Measurements from ENCODE around the gene PSMD13. TPM values are rescaled to one million over a fixed set of nuclear protein-coding genes. Genes with fewer than 3 reads are reported as not detected.

PSMD13 gene
- total and polyA plus RNA-seq, 5 donors from 2014 or later, result 99.6 to 276 (median 247) TPM

GRCh38 chr11:196786-197731, 39.7 kb upstream of the PSMD13 start:
- Histone ChIP-seq H3K9me3 (ENCODE audit: control insufficient read depth in 2 of 2, low read length in 2 of 2) (no peaks in the 10 kb centered on the region), H3K27ac (ENCODE audit: insufficient read depth, low read length, poor library complexity, severe bottlenecking) (no peak overlapping the region), H3K36me3 (ENCODE audit: control insufficient read depth, insufficient read depth, low read length) (peaks cover 3% of the 10 kb centered on the region), H3K4me1 (ENCODE audit: control insufficient read depth, insufficient read depth, low read length, poor library complexity, severe bottlenecking) (peaks cover 12% of the 10 kb centered on the region), H3K4me3 (ENCODE audit: low read depth, low read length) (no peak overlapping the region), H3K27me3 (ENCODE audit: control insufficient read depth, insufficient read depth, low read length) (no peaks in the 10 kb centered on the region)
- H3K4me1 Mint-ChIP-seq, result peaks cover 0 to 18% (median 8%) of the 10 kb centered on the region in 4 donors
- H3K36me3 Mint-ChIP-seq, result no peaks in the 10 kb centered on the region
- no peaks in the 10 kb centered on the region for H3K27me3 Mint-ChIP-seq
- H3K4me3 Mint-ChIP-seq, result no peak overlapping the region
- no peak overlapping the region for H3K27ac Mint-ChIP-seq
- DNase-seq, result no peak
- H3K9me3 Mint-ChIP-seq, result no peaks in the 10 kb centered on the region
- ATAC-seq (ENCODE audit: low read depth in 2 of 2), result no peak

GRCh38 chr11:197741-198235, 39.0 kb upstream of the PSMD13 start:
- no peaks in the 10 kb centered on the region for H3K36me3 Mint-ChIP-seq
- Histone ChIP-seq H3K27ac (ENCODE audit: insufficient read depth, low read length, poor library complexity, severe bottlenecking) (no peak overlapping the region), H3K36me3 (ENCODE audit: control insufficient read depth, insufficient read depth, low read length) (peaks cover 3% of the 10 kb centered on the region), H3K27me3 (ENCODE audit: control insufficient read depth, insufficient read depth, low read length) (no peaks in the 10 kb centered on the region), H3K4me1 (ENCODE audit: control insufficient read depth, insufficient read depth, low read length, poor library complexity, severe bottlenecking) (peaks cover 14% of the 10 kb centered on the region), H3K9me3 (ENCODE audit: control insufficient read depth in 2 of 2, low read length in 2 of 2) (no peaks in the 10 kb centered on the region), H3K4me3 (ENCODE audit: low read depth, low read length) (no peak overlapping the region)
- H3K27ac Mint-ChIP-seq, result peak overlapping the region in 1 of 3 donors; percentile 46
- DNase-seq (no peak), ATAC-seq (ENCODE audit: low read depth in 2 of 2) (no peak)
- H3K9me3 Mint-ChIP-seq, result no peaks in the 10 kb centered on the region
- no peaks in the 10 kb centered on the region for H3K27me3 Mint-ChIP-seq
- H3K4me3 Mint-ChIP-seq, result no peak overlapping the region
- peaks cover 0 to 23% (median 13%) of the 10 kb centered on the region in 4 donors for H3K4me1 Mint-ChIP-seq

DNA sequence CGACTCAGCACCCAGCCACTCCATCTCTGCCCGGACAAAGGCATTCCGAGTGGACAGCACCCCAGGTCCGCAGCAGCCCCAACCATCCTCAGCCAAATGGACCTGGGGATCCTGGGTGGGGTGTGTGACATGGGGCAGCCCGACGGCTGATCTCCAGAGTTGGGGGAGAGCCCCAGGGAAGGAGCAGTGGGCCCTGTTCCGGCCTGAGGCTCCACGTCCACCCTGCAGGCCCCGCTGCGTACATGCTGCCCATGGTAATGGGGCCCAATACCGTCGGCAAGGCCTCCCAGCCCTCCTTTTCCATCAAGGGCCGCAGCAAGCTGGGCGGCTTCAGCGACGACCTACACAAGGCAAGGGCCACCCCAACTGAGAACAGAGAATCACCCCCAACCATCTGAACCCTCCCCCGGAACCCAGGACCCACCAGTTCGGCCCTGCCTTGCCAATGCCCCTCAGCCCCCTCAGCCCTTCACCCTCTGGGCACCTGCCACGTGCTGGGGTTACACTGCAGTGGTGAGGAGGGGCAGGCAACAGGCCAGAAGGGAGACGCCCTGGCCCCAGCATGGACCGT, 38.5 kb upstream of the PSMD13 start:
- ATAC-seq (ENCODE audit: low read depth in 2 of 2) (no peak), DNase-seq (no peak)
- H3K27ac Mint-ChIP-seq, result peak overlapping the region in 1 of 3 donors; percentile 46

DNA sequence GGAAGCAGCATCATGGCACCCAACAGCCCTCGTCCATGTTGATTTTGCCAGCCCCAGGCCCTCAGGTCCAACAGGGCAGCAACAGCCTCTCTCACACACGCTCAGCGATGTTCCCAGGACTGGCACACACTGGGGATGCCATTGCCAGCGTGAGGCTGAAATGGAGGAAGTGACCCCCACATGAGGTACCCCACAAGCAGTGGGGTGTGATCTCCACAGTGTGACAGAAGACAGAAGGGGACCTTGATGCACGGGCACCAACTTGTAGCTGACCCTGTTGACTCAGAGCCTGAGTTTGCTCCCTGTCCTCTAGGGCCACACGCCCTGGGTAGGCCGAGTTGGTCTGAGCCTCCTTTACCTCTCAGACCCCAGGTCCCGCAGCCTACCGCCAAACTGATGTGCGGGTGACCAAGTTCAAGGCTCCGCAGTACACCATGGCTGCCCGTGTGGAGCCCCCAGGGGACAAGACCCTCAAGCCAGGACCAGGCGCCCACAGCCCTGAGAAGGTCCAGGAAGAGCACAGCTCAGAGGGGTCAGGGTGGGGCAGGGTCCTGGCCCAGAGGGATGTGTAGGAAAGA, 37.7 kb upstream of the PSMD13 start:
- no peak for ATAC-seq (ENCODE audit: low read depth in 2 of 2)
- no peaks in the 10 kb centered on the region for H3K27me3 Mint-ChIP-seq
- H3K9me3 Mint-ChIP-seq, result no peaks in the 10 kb centered on the region
- peaks cover 11% of the 10 kb centered on the region for H3K36me3 Mint-ChIP-seq
- H3K27ac ChIP-seq (ENCODE audit: insufficient read depth, low read length, poor library complexity, severe bottlenecking), result no peak overlapping the region
- DNase-seq, result no peak
- peaks cover 16% of the 10 kb centered on the region for H3K4me1 ChIP-seq (ENCODE audit: control insufficient read depth, insufficient read depth, low read length, poor library complexity, severe bottlenecking)
- no peak overlapping the region for H3K4me3 Mint-ChIP-seq
- H3K4me1 Mint-ChIP-seq, result peaks cover 0 to 34% (median 20%) of the 10 kb centered on the region in 4 donors
- H3K36me3 ChIP-seq (ENCODE audit: control insufficient read depth, insufficient read depth, low read length), result peaks cover 14% of the 10 kb centered on the region
- no peak overlapping the region for H3K27ac Mint-ChIP-seq
- no peak overlapping the region for H3K4me3 ChIP-seq (ENCODE audit: low read depth, low read length)
- no peaks in the 10 kb centered on the region for H3K27me3 ChIP-seq (ENCODE audit: control insufficient read depth, insufficient read depth, low read length)
- no peaks in the 10 kb centered on the region for H3K9me3 ChIP-seq (ENCODE audit: control insufficient read depth in 2 of 2, low read length in 2 of 2)

More for the DNA sequence above, 38.5 kb upstream of the PSMD13 start:
- H3K4me1 Mint-ChIP-seq, result peaks cover 0 to 28% (median 17%) of the 10 kb centered on the region in 4 donors
- H3K27me3 ChIP-seq (ENCODE audit: control insufficient read depth, insufficient read depth, low read length), result no peaks in the 10 kb centered on the region
- no peaks in the 10 kb centered on the region for H3K9me3 Mint-ChIP-seq
- H3K27me3 Mint-ChIP-seq, result no peaks in the 10 kb centered on the region
- no peaks in the 10 kb centered on the region for H3K9me3 ChIP-seq (ENCODE audit: control insufficient read depth in 2 of 2, low read length in 2 of 2)
- no peak overlapping the region for H3K4me3 Mint-ChIP-seq
- peaks cover 5% of the 10 kb centered on the region for H3K36me3 Mint-ChIP-seq
- peaks cover 8% of the 10 kb centered on the region for H3K36me3 ChIP-seq (ENCODE audit: control insufficient read depth, insufficient read depth, low read length)
- no peak overlapping the region for H3K4me3 ChIP-seq (ENCODE audit: low read depth, low read length)
- no peak overlapping the region for H3K27ac ChIP-seq (ENCODE audit: insufficient read depth, low read length, poor library complexity, severe bottlenecking)
- peaks cover 14% of the 10 kb centered on the region for H3K4me1 ChIP-seq (ENCODE audit: control insufficient read depth, insufficient read depth, low read length, poor library complexity, severe bottlenecking)

DNA sequence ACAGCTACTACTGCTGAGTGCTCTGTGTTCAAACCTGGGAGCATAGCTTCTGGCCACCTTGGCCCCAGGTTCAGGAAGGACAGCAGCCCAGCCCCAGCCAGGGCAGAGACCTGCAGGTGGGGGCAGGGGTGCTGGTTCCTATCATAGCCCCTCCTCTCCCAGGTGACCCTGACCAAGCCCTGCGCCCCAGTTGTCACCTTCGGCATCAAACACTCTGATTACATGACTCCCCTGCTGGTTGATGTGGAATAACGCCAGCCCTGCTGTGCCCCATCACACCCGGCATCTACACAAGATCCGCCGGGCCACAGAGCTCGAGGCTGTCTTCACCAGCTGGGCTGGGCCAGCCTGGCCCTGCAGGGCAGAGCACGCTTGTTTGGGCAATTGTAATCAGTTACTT, 37.0 kb upstream of the PSMD13 start:
- Mint-ChIP-seq H3K27me3 (no peaks in the 10 kb centered on the region), H3K9me3 (no peaks in the 10 kb centered on the region), H3K4me3 (peak overlapping the region in 1 of 4 donors; percentile 29), H3K4me1 (peaks cover 0 to 40% (median 20%) of the 10 kb centered on the region in 4 donors), H3K36me3 (peaks cover 16% of the 10 kb centered on the region), H3K27ac (no peak overlapping the region)
- no peak overlapping the region for H3K27ac ChIP-seq (ENCODE audit: insufficient read depth, low read length, poor library complexity, severe bottlenecking)
- H3K36me3 ChIP-seq (ENCODE audit: control insufficient read depth, insufficient read depth, low read length), result peaks cover 21% of the 10 kb centered on the region
- no peaks in the 10 kb centered on the region for H3K9me3 ChIP-seq (ENCODE audit: control insufficient read depth in 2 of 2, low read length in 2 of 2)
- DNase-seq, result no peak
- no peaks in the 10 kb centered on the region for H3K27me3 ChIP-seq (ENCODE audit: control insufficient read depth, insufficient read depth, low read length)
- H3K4me3 ChIP-seq (ENCODE audit: low read depth, low read length), result no peak overlapping the region
- ATAC-seq (ENCODE audit: low read depth in 2 of 2), result no peak
- H3K4me1 ChIP-seq (ENCODE audit: control insufficient read depth, insufficient read depth, low read length, poor library complexity, severe bottlenecking), result peaks cover 22% of the 10 kb centered on the region

DNA sequence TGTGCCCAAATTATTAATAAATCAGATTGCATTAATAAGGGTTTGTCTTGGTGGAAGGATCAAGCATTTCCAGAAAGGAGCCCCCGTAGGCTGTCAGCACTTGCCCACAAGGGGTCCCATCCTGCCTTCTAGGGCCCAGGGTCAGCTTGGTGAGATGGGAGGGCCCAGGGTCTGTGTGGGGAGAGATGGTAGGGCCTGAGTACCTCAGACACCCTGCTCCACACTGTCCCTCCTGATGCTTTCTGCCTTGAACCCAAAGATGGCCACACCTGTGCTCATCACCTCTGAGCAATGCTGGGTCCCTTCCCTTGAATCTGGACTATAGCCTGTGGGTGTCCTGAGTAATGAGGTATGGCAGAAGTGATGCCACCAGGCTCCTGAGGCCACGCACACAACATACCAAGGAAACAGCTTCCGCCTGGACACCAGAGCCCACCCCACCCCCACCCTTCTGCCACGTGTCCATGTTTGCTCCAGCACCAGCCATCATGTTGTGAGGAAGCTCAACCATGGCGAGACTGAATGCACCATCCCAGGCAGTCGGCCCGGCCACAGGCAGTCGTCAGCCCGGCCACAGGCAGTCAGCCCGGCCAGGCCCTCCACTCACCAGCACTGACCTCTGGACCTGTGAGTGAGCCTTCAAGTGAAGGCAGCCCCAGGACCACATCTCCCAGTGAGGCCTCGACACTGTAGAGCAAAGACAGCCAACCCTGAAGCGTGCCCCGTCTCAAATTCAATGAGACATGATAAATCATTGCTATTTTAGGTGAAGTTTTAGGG, 36.4 kb upstream of the PSMD13 start:
- H3K4me1 Mint-ChIP-seq, result peaks cover 0 to 45% (median 23%) of the 10 kb centered on the region in 4 donors
- H3K36me3 ChIP-seq (ENCODE audit: control insufficient read depth, insufficient read depth, low read length), result peaks cover 27% of the 10 kb centered on the region
- peaks cover 28% of the 10 kb centered on the region for H3K4me1 ChIP-seq (ENCODE audit: control insufficient read depth, insufficient read depth, low read length, poor library complexity, severe bottlenecking)
- DNase-seq, result no peak
- H3K27me3 ChIP-seq (ENCODE audit: control insufficient read depth, insufficient read depth, low read length), result no peaks in the 10 kb centered on the region
- no peak for ATAC-seq (ENCODE audit: low read depth in 2 of 2)
- no peaks in the 10 kb centered on the region for H3K27me3 Mint-ChIP-seq
- no peaks in the 10 kb centered on the region for H3K9me3 Mint-ChIP-seq
- no peak overlapping the region for H3K4me3 ChIP-seq (ENCODE audit: low read depth, low read length)
- H3K27ac ChIP-seq (ENCODE audit: insufficient read depth, low read length, poor library complexity, severe bottlenecking), result no peak overlapping the region
- peak overlapping the region in 1 of 4 donors; percentile 29 for H3K4me3 Mint-ChIP-seq
- no peaks in the 10 kb centered on the region for H3K9me3 ChIP-seq (ENCODE audit: control insufficient read depth in 2 of 2, low read length in 2 of 2)
- H3K36me3 Mint-ChIP-seq, result peaks cover 16% of the 10 kb centered on the region
- H3K27ac Mint-ChIP-seq, result no peak overlapping the region

GRCh38 chr11:201966-202365, 34.8 kb upstream of the PSMD13 start:
- no peaks in the 10 kb centered on the region for H3K27me3 ChIP-seq (ENCODE audit: control insufficient read depth, insufficient read depth, low read length)
- H3K4me3 ChIP-seq (ENCODE audit: low read depth, low read length), result no peak overlapping the region
- no peak overlapping the region for H3K27ac ChIP-seq (ENCODE audit: insufficient read depth, low read length, poor library complexity, severe bottlenecking)
- DNase-seq (peak in 1 of 3 donors; percentile 35), ATAC-seq (ENCODE audit: low read depth in 2 of 2) (no peak)
- H3K36me3 Mint-ChIP-seq, result peaks cover 16% of the 10 kb centered on the region
- H3K27me3 Mint-ChIP-seq, result no peaks in the 10 kb centered on the region
- peaks cover 44% of the 10 kb centered on the region for H3K4me1 ChIP-seq (ENCODE audit: control insufficient read depth, insufficient read depth, low read length, poor library complexity, severe bottlenecking)
- H3K9me3 ChIP-seq (ENCODE audit: control insufficient read depth in 2 of 2, low read length in 2 of 2), result no peaks in the 10 kb centered on the region
- H3K4me3 Mint-ChIP-seq, result peak overlapping the region; percentile 49 to 97 (median 78)
- H3K4me1 Mint-ChIP-seq, result peaks cover 0 to 54% (median 29%) of the 10 kb centered on the region in 4 donors
- H3K27ac Mint-ChIP-seq, result peak overlapping the region; percentile 67 to 92 (median 80)
- peaks cover 32% of the 10 kb centered on the region for H3K36me3 ChIP-seq (ENCODE audit: control insufficient read depth, insufficient read depth, low read length)
- H3K9me3 Mint-ChIP-seq, result peaks cover 0 to 1% (median 0%) of the 10 kb centered on the region in 7 donors
